OCI-LY1 (cell line): ENCODE measurements around the gene ANO6.

Source experiments
- H2AFZ ChIP-seq: fragments of 200-600 bp; sonication (generic), shearing (Covaris generic); 2 replicates; pipeline ENCODE4 v1.6.0; 2014; ENCODE audit warnings: antibody characterized with exemption, mild to moderate bottlenecking, low read length
- H3F3A ChIP-seq: fragments of 200-600 bp; sonication (generic), shearing (Covaris generic); 2 replicates; pipeline ENCODE4 v1.6.0; 2014; ENCODE audit warnings: mild to moderate bottlenecking, antibody characterized with exemption, low read length, moderate library complexity; ENCODE audit not compliant: insufficient read depth
- H3K27ac ChIP-seq: fragments of 200-600 bp; sonication (generic); 2 replicates; pipeline ENCODE4 v1.5.1; 2014; ENCODE audit warnings: low read length, mixed run types, mild to moderate bottlenecking, low read depth; ENCODE audit not compliant: poor library complexity, severe bottlenecking
- H3K27me3 ChIP-seq: fragments of 200-600 bp; sonication (generic); 2 replicates; pipeline ENCODE4 v1.6.0; 2014; ENCODE audit warnings: antibody characterized with exemption, mild to moderate bottlenecking, low read length, moderate library complexity; ENCODE audit not compliant: insufficient read depth
- H3K36me3 ChIP-seq: fragments of 200-600 bp; sonication (generic); 2 replicates; pipeline ENCODE4 v1.6.1; 2014; ENCODE audit warnings: mild to moderate bottlenecking, antibody characterized with exemption, low read length, moderate library complexity, mixed read lengths; ENCODE audit not compliant: insufficient read depth
- H3K4me1 ChIP-seq: fragments of 200-600 bp; sonication (generic); 2 replicates; pipeline ENCODE4 v1.5.1; 2014; ENCODE audit warnings: mild to moderate bottlenecking, low read length, moderate library complexity; ENCODE audit not compliant: insufficient read depth, severe bottlenecking
- H3K4me2 ChIP-seq: fragments of 200-600 bp; sonication (generic), shearing (Covaris generic); 2 replicates; pipeline ENCODE4 v1.6.1; 2014; ENCODE audit warnings: low read length
- H3K4me3 ChIP-seq: fragments of 200-600 bp; sonication (generic); 2 replicates; pipeline ENCODE4 v1.5.1; 2014; ENCODE audit warnings: low read length, low read depth, mild to moderate bottlenecking, mixed read lengths; ENCODE audit not compliant: poor library complexity, severe bottlenecking
- H3K79me2 ChIP-seq: fragments of 200-600 bp; shearing (Covaris generic); 2 replicates; pipeline ENCODE4 v1.6.1; 2016; ENCODE audit warnings: mixed run types, low read length, mixed read lengths; ENCODE audit not compliant: insufficient read depth
- H3K9ac ChIP-seq: fragments of 200-600 bp; sonication (generic), shearing (Covaris generic); 2 replicates; pipeline ENCODE4 v1.6.1; 2014; ENCODE audit warnings: mild to moderate bottlenecking, low read length, mixed read lengths
- H3K9me2 ChIP-seq: fragments of 200-600 bp; sonication (generic), shearing (Covaris generic); 2 replicates; pipeline ENCODE4 v1.6.1; 2014; ENCODE audit warnings: low read depth, mild to moderate bottlenecking, low read length, mixed read lengths
- H3K9me3 ChIP-seq: fragments of 200-600 bp; shearing (Covaris generic); 2 replicates; pipeline ENCODE4 v1.6.1; 2014; ENCODE audit warnings: low read length, mixed read lengths
- H4K20me1 ChIP-seq: fragments of 200-600 bp; sonication (generic), shearing (Covaris generic); 2 replicates; pipeline ENCODE4 v1.6.0; 2016; ENCODE audit warnings: mild to moderate bottlenecking, low read length; ENCODE audit not compliant: insufficient read depth
- CTCF ChIP-seq: fragments of 200-600 bp; sonication (generic), shearing (Covaris generic); IDR thresholded peaks from 2 replicates; pipeline ENCODE4 v1.5.1; 2017; ENCODE audit warnings: mild to moderate bottlenecking, antibody characterized with exemption, low read length, moderate library complexity, mixed read lengths
- EZH2 ChIP-seq: fragments of 200-600 bp; sonication (generic), shearing (Covaris generic); IDR thresholded peaks from 2 replicates; pipeline ENCODE4 v1.8.0; 2017; ENCODE audit warnings: borderline replicate concordance, mixed run types, mild to moderate bottlenecking, antibody characterized with exemption, low read length, moderate library complexity, mixed read lengths

Gene ANO6

GRCh38 chr12:45224311-45224710 is 8.4 kb downstream of the ANO6 start:
- Histone ChIP-seq H3K9me3 (no peaks in the 10 kb centered on the region), H3K9ac (no peak overlapping the region), H3K9me2 (no peaks in the 10 kb centered on the region), H3K27me3 (no peaks in the 10 kb centered on the region), H3K4me3 (no peak overlapping the region), H3K79me2 (no peaks in the 10 kb centered on the region), H4K20me1 (no peaks in the 10 kb centered on the region), H3K4me2 (no peak overlapping the region), H3K4me1 (no peaks in the 10 kb centered on the region), H2AFZ (no peak overlapping the region), H3F3A (no peaks in the 10 kb centered on the region), H3K27ac (no peak overlapping the region), H3K36me3 (no peaks in the 10 kb centered on the region)
- no peak for TF ChIP-seq CTCF
- TF ChIP-seq EZH2: no peak

DNA sequence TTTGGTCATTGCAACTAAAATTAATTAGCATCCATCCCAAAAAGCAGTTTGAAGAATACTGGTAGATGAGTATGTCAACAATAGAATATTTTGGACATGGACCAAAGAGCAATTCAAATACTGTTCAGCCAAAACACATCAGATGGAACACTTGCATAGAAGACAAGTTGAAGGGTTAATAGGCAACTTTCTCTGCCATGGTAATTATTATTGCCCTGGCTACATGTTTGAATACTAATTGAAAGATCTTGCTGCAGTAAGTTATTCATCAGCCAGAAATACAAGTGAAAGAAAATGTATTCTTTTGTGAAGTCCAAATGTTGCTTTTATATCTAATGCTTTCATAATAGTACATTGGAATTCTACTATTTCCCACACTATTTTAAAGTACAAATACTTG is 10.1 kb downstream of the ANO6 start:
- H3K36me3 ChIP-seq: no peaks in the 10 kb centered on the region

DNA sequence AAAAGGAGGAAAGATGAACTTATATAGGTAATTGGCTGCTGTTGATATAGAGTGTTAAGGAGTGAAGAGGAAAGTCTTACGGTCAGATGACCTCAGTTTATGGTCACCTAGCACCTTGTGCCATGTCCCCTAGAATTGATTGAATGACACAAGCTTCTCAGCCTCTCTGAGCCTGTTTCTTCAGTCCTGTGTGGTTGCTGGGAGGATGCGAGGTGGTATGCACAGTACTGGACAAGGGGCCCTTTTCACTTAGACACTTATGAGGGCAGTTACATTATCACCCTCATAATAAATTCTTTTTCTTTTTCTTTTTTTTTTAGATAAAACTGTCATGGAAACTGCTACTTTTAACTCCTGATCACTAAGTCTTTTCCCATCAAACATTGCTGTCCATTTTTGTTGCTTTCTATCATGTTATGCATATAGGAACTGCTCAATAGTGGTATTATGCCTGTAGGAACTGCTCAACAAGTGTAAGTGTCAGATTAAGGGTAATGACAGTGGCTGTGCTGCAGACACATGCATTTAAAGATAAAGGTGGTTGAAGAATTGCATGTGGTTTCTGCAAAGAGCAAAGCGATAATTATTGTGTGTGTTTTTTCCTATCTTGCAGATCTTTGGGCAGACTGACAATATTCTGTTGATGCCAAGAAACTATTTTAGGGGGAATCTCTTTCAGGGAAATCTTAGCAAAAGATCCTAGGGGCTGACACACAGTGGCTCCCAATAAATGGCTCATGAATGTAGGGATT is 11.6 kb downstream of the ANO6 start:
- H2AFZ ChIP-seq: no peak overlapping the region
- H3K36me3 ChIP-seq: no peaks in the 10 kb centered on the region
- H3K4me3 ChIP-seq: no peak overlapping the region
- no peaks in the 10 kb centered on the region for H4K20me1 ChIP-seq
- no peak overlapping the region for H3K27ac ChIP-seq
- H3F3A ChIP-seq: no peaks in the 10 kb centered on the region
- no peak overlapping the region for H3K9ac ChIP-seq
- no peaks in the 10 kb centered on the region for H3K9me3 ChIP-seq
- H3K9me2 ChIP-seq: no peaks in the 10 kb centered on the region
- no peak overlapping the region for H3K4me2 ChIP-seq
- H3K4me1 ChIP-seq: no peaks in the 10 kb centered on the region
- H3K79me2 ChIP-seq: no peaks in the 10 kb centered on the region
- no peaks in the 10 kb centered on the region for H3K27me3 ChIP-seq
- TF ChIP-seq CTCF: no peak
- no peak for TF ChIP-seq EZH2

More for the DNA sequence above, 10.1 kb downstream of the ANO6 start:
- no peak overlapping the region for H3K27ac ChIP-seq
- TF ChIP-seq CTCF (no peak), EZH2 (no peak)
- H3K9ac ChIP-seq: no peak overlapping the region
- H3K4me1 ChIP-seq: no peaks in the 10 kb centered on the region
- H3K4me3 ChIP-seq: no peak overlapping the region
- no peaks in the 10 kb centered on the region for H3K9me2 ChIP-seq
- H3K27me3 ChIP-seq: no peaks in the 10 kb centered on the region
- H2AFZ ChIP-seq: no peak overlapping the region
- no peaks in the 10 kb centered on the region for H3K79me2 ChIP-seq
- no peaks in the 10 kb centered on the region for H4K20me1 ChIP-seq
- no peaks in the 10 kb centered on the region for H3F3A ChIP-seq
- no peaks in the 10 kb centered on the region for H3K9me3 ChIP-seq
- H3K4me2 ChIP-seq: no peak overlapping the region
